ENCODE measurements around the gene USP15. TPM values are rescaled to one million over a fixed set of nuclear protein-coding genes. Genes with fewer than 3 reads are reported as not detected.

Gene USP15
- total and polyA plus RNA-seq, 2 of the 8 experiments (the other 6 are each of a cell fraction or from before 2014, with no cell fraction given), result 12.7 to 38.6 TPM

DNA sequence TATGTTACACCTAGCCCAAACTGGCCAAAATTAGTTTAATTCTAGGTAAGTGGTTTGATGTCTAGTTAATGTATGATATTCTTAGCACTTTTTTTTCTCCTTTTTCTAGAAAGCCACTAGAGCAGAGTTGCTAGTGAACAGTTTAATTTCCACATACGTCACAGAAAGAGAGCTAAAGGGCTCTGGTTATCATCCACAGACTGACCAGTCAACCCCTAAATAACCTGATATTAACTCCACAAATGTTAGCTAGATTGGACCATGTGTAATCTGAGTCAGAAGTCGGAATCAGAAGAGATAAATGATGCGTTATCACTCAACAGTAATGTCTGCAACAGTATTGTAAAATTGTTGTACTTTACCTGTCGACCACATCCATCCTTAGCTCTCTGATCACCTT, 74.9 kb downstream of the USP15 start:
- Histone ChIP-seq H3K27me3 (replicated peaks in 1 of 4; ENCODE audit: control insufficient read depth in 3 of 4, extremely low read depth in 1 of 4, insufficient read depth in 3 of 4, low read length in 3 of 4) (no peaks in the 10 kb centered on the region), H2BK20ac (ENCODE audit: low read length) (no peak overlapping the region), H3K27ac (ENCODE audit: low read depth, low read length) (no peak overlapping the region; the same call in 1 of the 2 replicates), H3K23me2 (ENCODE audit: low read depth, low read length) (no peaks in the 10 kb centered on the region), H3K79me2 (ENCODE audit: control insufficient read depth in 1 of 2, insufficient read depth in 2 of 2, low read length in 2 of 2) (no peaks in the 10 kb centered on the region), H3K14ac (ENCODE audit: insufficient read length) (no peak overlapping the region), H3K4me2 (ENCODE audit: insufficient read depth in 1 of 2, low read depth in 2 of 2, low read length in 2 of 2) (no peak overlapping the region), H2AFZ (ENCODE audit: low read length) (no peak overlapping the region), H2AK5ac (ENCODE audit: low read depth, low read length) (no peak overlapping the region), H3K56ac (replicated peaks; ENCODE audit: insufficient read length, low read depth, low read length) (no peak overlapping the region), H2BK12ac (ENCODE audit: low read depth, low read length) (no peak overlapping the region), H3K4me1 (replicated peaks in 1 of 4; ENCODE audit: control insufficient read depth in 3 of 4, insufficient read depth in 4 of 4, low read length in 3 of 4) (no peaks in the 10 kb centered on the region), H4K5ac (ENCODE audit: insufficient read length, low read depth, low read length) (no peak overlapping the region), H4K91ac (replicated peaks; ENCODE audit: insufficient read length, low read length) (no peak overlapping the region), H4K20me1 (replicated peaks in 1 of 2; ENCODE audit: control insufficient read depth in 1 of 2, insufficient read depth in 2 of 2, low read length in 2 of 2) (no peaks in the 10 kb centered on the region), H3K9me3 (ENCODE audit: insufficient read depth in 2 of 2, low read depth in 1 of 2, low read length in 1 of 2) (no peaks in the 10 kb centered on the region), H3K36me3 (ENCODE audit: control insufficient read depth in 2 of 4, insufficient read depth in 4 of 4, low read length in 3 of 4) (no peaks in the 10 kb centered on the region), H3K9ac (replicated peaks in 1 of 4; ENCODE audit: extremely low read depth in 1 of 4, low read depth in 3 of 4, low read length in 3 of 4) (no peak overlapping the region), H2BK15ac (ENCODE audit: low read length) (no peak overlapping the region), H3K4ac (replicated peaks; ENCODE audit: insufficient read length, low read depth, low read length) (no peak overlapping the region), H2BK5ac (ENCODE audit: low read depth, low read length) (no peak overlapping the region), H3K23ac (ENCODE audit: insufficient read length) (no peak overlapping the region), H3K79me1 (ENCODE audit: low read depth, low read length) (no peaks in the 10 kb centered on the region), H2BK120ac (replicated peaks; ENCODE audit: low read depth, low read length) (no peak overlapping the region), H4K8ac (ENCODE audit: extremely low read depth, insufficient read depth, low read length) (no peak overlapping the region), H3K4me3 (ENCODE audit: extremely low read depth in 1 of 4, insufficient read depth in 2 of 4, low read depth in 3 of 4, low read length in 4 of 4) (no peak overlapping the region), H3K18ac (ENCODE audit: extremely low read depth, low read length) (no peak overlapping the region)
- ChIA-PET CTCF (ENCODE audit: partially characterized antibody) (no interaction called here), POLR2A (ENCODE audit: partially characterized antibody) (no interaction called here)
- 87% methylated on average over 4 of the region's 4 CpGs; no CpG with 5 or more reads in 1 of the 2 experiments for WGBS, 2 experiments (ENCODE audit: extremely low coverage in 1 of 2, insufficient coverage in 1 of 2, insufficient read length in 1 of 2, insufficient replicate concordance in 2 of 2, low coverage in 1 of 2, low lambda C conversion rate in 2 of 2, missing lambda C conversion rate in 1 of 2)
- FAIRE-seq, result no peak
- no peak for DNase-seq (ENCODE audit: low read depth in 1 of 2, low spot score in 2 of 2)
- TF ChIP-seq SP1 (IDR thresholded peaks at IDR 0.05; ENCODE audit: low read depth, low read length) (no peak), NRF1 (IDR thresholded peaks at IDR 0.05; ENCODE audit: low read depth, low read length) (no peak), GTF2F1 (IDR thresholded peaks at IDR 0.05; ENCODE audit: borderline replicate concordance, low read depth, low read length) (no peak), RXRA (IDR thresholded peaks at IDR 0.05; ENCODE audit: insufficient read depth, low read depth, low read length) (no peak)

All from H1 (cell line).